Lung (tissue), 12 donors: ENCODE measurements around the gene DHX8. TPM values are rescaled to one million over a fixed set of nuclear protein-coding genes. Genes with fewer than 3 reads are reported as not detected.

Source experiments
- ATAC-seq: fragments of 200-7000 bp; cut with Tn5 transposase; one replicate; pipeline ENCODE4 v1.9.1; 2020; ENCODE audit warnings: moderate number of reproducible peaks; ENCODE audit not compliant: insufficient read depth, low FRiP score
- DNase-seq, 3 donors: peaks; one replicate each; pipeline ENCODE4 v3.0.0-alpha.2; 2013 to 2017
- H3K27ac ChIP-seq, 2 donors: one replicate each; pipeline ENCODE4 v1.5.1; 2013; ENCODE audit warnings: mild to moderate bottlenecking in 2 of 2, moderate library complexity in 2 of 2, control low read depth in 1 of 2, inconsistent platforms in 1 of 2, low read depth in 1 of 2, low read length in 1 of 2
- H3K27me3 ChIP-seq, 3 donors: one replicate each; pipeline ENCODE4 v1.5.1; 2013; ENCODE audit warnings: low read length in 2 of 3; ENCODE audit not compliant: control insufficient read depth in 3 of 3, insufficient read depth in 3 of 3
- H3K36me3 ChIP-seq, 4 donors: one replicate each; pipeline ENCODE4 v1.5.1; 2013; ENCODE audit warnings: low read length in 4 of 4, mild to moderate bottlenecking in 1 of 4, moderate library complexity in 1 of 4; ENCODE audit not compliant: control insufficient read depth in 4 of 4, insufficient read depth in 4 of 4
- H3K4me1 ChIP-seq, 5 donors: one replicate each; pipeline ENCODE4 v1.5.1; 2013; ENCODE audit warnings: low read length in 5 of 5, mild to moderate bottlenecking in 2 of 5, moderate library complexity in 1 of 5; ENCODE audit not compliant: control insufficient read depth in 5 of 5, insufficient read depth in 5 of 5
- H3K4me3 ChIP-seq: one replicate; pipeline ENCODE4 v1.5.1; 2013; ENCODE audit warnings: mild to moderate bottlenecking, control low read depth, moderate library complexity
- H3K9ac ChIP-seq, 2 donors: one replicate each; pipeline ENCODE4 v1.5.1; 2013; ENCODE audit warnings: low read length in 2 of 2, control low read depth in 1 of 2; ENCODE audit not compliant: insufficient read depth in 1 of 2
- H3K9me3 ChIP-seq, 4 donors: one replicate each; pipeline ENCODE4 v1.5.1; 2013; ENCODE audit warnings: low read length in 3 of 4, mild to moderate bottlenecking in 1 of 4, moderate library complexity in 1 of 4; ENCODE audit not compliant: control insufficient read depth in 4 of 4, insufficient read depth in 3 of 4
- WGBS, 2 donors: extraction: QIAGEN DNeasy Blood & Tissue Kit; methylation state at CpG; one replicate each; pipeline ENCODE4 v1.1.7; 2013; 5-methylcytosine and 5-hydroxymethylcytosine counted together
- polyA plus RNA-seq, 2 donors: library from polyadenylated mRNA; stranded (reverse); fragments of 200-250 nt; gene quantifications; one replicate each; pipeline ENCODE4 v1.2.1, GENCODE V29; 2013
- total RNA-seq, 2 donors: library from RNA; depleted of rRNA in 1 of 2; stranded (reverse); fragments of >200 nt in 1 of 2; gene quantifications; one replicate each; pipeline ENCODE4 v1.2.1, GENCODE V29; 2014 to 2021
- TF ChIP-seq, protein P1 (sequence below): IDR thresholded peaks from 2 replicates; pipeline ENCODE4 v1.5.1; 2012; ENCODE audit warnings: mild to moderate bottlenecking; ENCODE audit errors: control extremely low read depth, extremely low read depth
- donor health status: control.
- donor health status: control.
- donor health status: Bipolar disorder and iron deficiency.
- donor health status: healthy.
- donor health status: DM: yes; HTN: yes; CAD: no.

Gene DHX8
- total and polyA plus RNA-seq, 4 donors, result 24.7 to 45.1 (median 38.2) TPM

DNA sequence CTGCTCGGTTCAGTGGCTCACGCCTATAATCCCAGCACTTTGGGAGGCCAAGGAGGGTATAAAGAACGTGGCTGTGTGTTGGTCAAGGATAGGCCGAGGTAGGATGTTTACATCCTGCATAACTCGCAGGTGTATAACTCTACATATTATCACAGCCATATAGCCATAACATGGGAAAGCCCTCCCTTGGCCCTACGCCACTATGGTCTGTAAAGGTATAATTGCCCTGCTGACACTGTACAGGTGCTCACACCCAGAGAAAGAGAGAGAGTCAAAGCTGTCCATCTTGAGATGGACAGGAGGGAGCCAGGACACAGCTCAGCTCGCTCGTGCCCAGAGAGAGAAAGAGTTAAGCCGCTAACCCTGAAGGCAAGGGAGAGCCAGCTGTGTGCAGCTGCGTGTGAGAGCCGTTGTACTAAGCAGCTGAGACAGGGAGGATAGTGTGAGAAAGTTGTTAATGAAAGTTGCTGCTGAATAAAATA, 30.4 kb upstream of the DHX8 start:
- Histone ChIP-seq H3K27me3 (no peaks in the 10 kb centered on the region), H3K4me1 (peaks cover 0 to 12% (median 7%) of the 10 kb centered on the region in 5 donors), H3K9ac (peak overlapping the region in 1 of 2 donors; percentile 0), H3K4me3 (no peak overlapping the region), H3K36me3 (no peaks in the 10 kb centered on the region), H3K27ac (no peak overlapping the region), H3K9me3 (no peaks in the 10 kb centered on the region)
- WGBS, 2 donors, result 68 to 85% methylated on average over 11 of the region's 11 CpGs
- ATAC-seq, result no peak
- DNase-seq, result peak; percentile 74 to 90 (median 85)
- TF ChIP-seq, protein P1, sequence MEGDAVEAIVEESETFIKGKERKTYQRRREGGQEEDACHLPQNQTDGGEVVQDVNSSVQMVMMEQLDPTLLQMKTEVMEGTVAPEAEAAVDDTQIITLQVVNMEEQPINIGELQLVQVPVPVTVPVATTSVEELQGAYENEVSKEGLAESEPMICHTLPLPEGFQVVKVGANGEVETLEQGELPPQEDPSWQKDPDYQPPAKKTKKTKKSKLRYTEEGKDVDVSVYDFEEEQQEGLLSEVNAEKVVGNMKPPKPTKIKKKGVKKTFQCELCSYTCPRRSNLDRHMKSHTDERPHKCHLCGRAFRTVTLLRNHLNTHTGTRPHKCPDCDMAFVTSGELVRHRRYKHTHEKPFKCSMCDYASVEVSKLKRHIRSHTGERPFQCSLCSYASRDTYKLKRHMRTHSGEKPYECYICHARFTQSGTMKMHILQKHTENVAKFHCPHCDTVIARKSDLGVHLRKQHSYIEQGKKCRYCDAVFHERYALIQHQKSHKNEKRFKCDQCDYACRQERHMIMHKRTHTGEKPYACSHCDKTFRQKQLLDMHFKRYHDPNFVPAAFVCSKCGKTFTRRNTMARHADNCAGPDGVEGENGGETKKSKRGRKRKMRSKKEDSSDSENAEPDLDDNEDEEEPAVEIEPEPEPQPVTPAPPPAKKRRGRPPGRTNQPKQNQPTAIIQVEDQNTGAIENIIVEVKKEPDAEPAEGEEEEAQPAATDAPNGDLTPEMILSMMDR, result no peak

DNA sequence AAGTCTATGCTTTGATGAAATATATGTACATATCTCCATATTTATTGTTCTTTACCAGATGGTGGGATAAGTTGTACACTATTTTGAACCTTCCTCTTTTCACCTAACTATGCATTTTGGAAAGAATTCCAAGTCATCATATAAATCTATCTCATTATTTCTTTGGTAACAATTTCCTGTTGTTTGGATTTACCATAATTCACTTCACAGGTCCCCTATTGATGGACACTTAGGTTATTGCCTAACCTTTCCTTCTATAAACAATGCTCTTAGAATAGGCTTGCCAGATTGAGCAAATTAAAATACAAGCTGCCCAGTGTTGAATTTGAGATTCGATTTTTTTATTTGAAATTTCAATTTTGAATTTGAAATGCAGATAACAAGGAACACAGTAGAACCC, 28.9 kb upstream of the DHX8 start:
- Histone ChIP-seq H3K9ac (no peak overlapping the region), H3K27ac (no peak overlapping the region), H3K4me3 (no peak overlapping the region), H3K4me1 (peaks cover 0 to 10% (median 7%) of the 10 kb centered on the region in 5 donors), H3K27me3 (no peaks in the 10 kb centered on the region), H3K36me3 (no peaks in the 10 kb centered on the region), H3K9me3 (no peaks in the 10 kb centered on the region)
- DNase-seq, result no peak
- no peak for ATAC-seq
- WGBS, 2 donors, result 49 to 81% methylated on average over 1 of the region's 1 CpG
- TF ChIP-seq, protein P1, result no peak

DNA sequence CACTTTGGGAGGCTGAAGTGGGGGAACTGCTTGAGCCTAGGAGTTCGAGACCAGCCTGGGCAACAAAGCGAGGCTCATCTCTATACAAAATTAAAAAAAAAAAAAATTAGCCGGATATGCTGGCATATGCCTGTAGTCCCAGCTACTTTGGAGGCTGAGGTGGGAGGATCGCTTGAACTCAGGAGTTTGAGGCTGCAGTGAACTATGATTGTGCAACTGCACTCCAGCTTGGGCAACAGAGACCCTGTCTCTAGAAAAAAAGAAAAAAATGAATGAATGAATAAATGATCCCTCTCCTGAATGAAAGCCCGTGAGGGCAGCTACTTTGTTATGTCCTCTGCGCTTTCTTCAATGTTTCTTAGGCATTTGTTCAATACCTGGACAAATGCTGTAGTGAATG, 27.7 kb upstream of the DHX8 start:
- Histone ChIP-seq H3K9me3 (no peaks in the 10 kb centered on the region), H3K36me3 (no peaks in the 10 kb centered on the region), H3K27ac (no peak overlapping the region), H3K9ac (no peak overlapping the region), H3K27me3 (no peaks in the 10 kb centered on the region), H3K4me3 (no peak overlapping the region), H3K4me1 (peaks cover 0 to 10% (median 6%) of the 10 kb centered on the region in 5 donors)
- DNase-seq (no peak), ATAC-seq (no peak)
- 96 to 98% methylated on average over 6 of the region's 6 CpGs for WGBS, 2 donors
- TF ChIP-seq, protein P1, result no peak
